ENCODE measurements around the gene MKX. TPM values are rescaled to one million over a fixed set of nuclear protein-coding genes. Genes with fewer than 3 reads are reported as not detected.
A peak's percentile ranks its signal among the peaks of the same experiment; 100 is the strongest.

The MKX gene
- total RNA-seq, 2 donors from 2014 or later = 10.1 to 10.5 TPM

DNA sequence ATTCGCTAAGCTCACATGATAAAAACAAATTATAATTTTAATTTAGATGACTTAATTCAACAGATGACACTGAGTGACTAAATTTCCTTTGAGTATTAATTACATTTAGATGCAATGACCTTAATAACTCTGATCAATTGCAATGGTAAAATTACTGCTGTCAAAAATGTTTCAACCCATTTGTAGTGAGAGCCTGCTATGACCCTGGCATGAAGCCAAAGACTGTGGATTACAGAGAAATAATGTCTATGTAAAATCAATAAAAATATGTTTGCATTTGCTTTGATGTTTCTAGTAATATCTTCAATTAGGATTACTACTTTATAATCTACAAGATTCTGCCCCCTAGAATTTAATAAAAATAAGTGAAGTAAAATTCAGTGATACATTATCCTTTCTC is 15.6 kb downstream of the MKX start:
- H3K27ac ChIP-seq = no peak overlapping the region

DNA sequence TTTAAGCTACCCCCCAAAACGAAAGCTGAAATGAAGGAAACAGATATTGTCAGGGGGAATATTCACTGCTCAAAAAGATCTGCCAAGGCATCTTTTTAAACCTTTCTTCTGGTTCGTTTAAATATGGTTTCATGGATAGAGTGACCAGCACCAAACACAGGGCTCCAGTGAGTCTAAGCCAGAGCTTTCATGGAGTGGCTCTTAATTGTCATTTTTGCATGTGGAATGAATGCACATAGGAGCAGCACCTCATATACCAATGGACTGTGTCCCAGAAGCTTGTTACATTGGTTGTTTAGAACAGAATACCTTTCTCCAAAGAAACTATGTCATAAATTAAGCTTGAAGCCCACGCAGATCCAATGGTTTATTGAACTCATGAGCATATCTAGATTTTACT is 17.3 kb downstream of the MKX start:
- Histone ChIP-seq H3K4me3 (no peak overlapping the region), H3K27me3 (replicated peaks; ENCODE audit: insufficient read depth) (no peaks in the 10 kb centered on the region), H3K9me3 (no peaks in the 10 kb centered on the region), H3K27ac (peak overlapping the region; percentile 4 to 59), H3K36me3 (no peaks in the 10 kb centered on the region), H3K4me1 (replicated peaks) (no peaks in the 10 kb centered on the region)
- 43% methylated on average over 3 of the region's 3 CpGs for WGBS
- DNase-seq (ENCODE audit: low spot score) = no peak
- no peak for TF ChIP-seq POLR2AphosphoS5 (IDR thresholded peaks at IDR 0.05)
- intact Hi-C loops (cut with DNase I) = no loop called here

More for the DNA sequence above, 15.6 kb downstream of the MKX start:
- DNase-seq (ENCODE audit: low spot score) = no peak
- intact Hi-C loops (cut with DNase I) = no loop called here
- TF ChIP-seq POLR2A (IDR thresholded peaks at IDR 0.05) = no peak
- TF ChIP-seq, protein P1, sequence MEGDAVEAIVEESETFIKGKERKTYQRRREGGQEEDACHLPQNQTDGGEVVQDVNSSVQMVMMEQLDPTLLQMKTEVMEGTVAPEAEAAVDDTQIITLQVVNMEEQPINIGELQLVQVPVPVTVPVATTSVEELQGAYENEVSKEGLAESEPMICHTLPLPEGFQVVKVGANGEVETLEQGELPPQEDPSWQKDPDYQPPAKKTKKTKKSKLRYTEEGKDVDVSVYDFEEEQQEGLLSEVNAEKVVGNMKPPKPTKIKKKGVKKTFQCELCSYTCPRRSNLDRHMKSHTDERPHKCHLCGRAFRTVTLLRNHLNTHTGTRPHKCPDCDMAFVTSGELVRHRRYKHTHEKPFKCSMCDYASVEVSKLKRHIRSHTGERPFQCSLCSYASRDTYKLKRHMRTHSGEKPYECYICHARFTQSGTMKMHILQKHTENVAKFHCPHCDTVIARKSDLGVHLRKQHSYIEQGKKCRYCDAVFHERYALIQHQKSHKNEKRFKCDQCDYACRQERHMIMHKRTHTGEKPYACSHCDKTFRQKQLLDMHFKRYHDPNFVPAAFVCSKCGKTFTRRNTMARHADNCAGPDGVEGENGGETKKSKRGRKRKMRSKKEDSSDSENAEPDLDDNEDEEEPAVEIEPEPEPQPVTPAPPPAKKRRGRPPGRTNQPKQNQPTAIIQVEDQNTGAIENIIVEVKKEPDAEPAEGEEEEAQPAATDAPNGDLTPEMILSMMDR (IDR thresholded peaks at IDR 0.05) = no peak
- no peaks in the 10 kb centered on the region for H3K9me3 ChIP-seq
- WGBS = 94% methylated on average over 1 of the region's 1 CpG
- no peaks in the 10 kb centered on the region for H3K4me1 ChIP-seq (replicated peaks)
- H3K4me3 ChIP-seq = no peak overlapping the region
- H3K27me3 ChIP-seq (replicated peaks; ENCODE audit: insufficient read depth) = no peaks in the 10 kb centered on the region
- H3K36me3 ChIP-seq = no peaks in the 10 kb centered on the region

DNA sequence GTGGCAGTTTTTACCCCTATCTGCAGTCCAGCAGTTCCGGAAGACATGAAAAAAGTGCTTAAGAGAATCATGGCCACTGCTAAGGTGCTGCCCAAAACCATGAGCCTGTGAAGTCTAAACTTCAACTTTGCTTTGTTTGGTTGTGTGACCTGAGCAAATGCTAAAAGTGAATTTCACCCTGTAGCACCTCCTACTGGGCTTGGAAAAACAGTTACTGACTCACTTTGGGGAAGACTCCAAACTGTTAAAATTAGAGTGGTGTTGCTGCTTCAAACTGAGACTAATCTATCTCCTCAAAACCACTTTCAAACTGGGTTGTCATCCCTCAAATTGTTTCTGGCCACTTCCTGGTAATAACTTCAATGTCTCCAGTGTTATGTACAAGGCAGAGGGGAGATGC is 21.3 kb downstream of the MKX start:
- DNase-seq (ENCODE audit: low spot score) = no peak
- 66% methylated on average over 1 of the region's 1 CpG for WGBS
- Histone ChIP-seq H3K4me3 (no peak overlapping the region), H3K27me3 (replicated peaks; ENCODE audit: insufficient read depth) (no peaks in the 10 kb centered on the region), H3K27ac (peak overlapping the region in 1 of 2 donors; percentile 59), H3K4me1 (replicated peaks) (no peaks in the 10 kb centered on the region), H3K36me3 (no peaks in the 10 kb centered on the region), H3K9me3 (no peaks in the 10 kb centered on the region)
- no peak for TF ChIP-seq POLR2AphosphoS5 (IDR thresholded peaks at IDR 0.05)
- TF ChIP-seq, protein P1 (IDR thresholded peaks at IDR 0.05) = peak in 1 of 4 experiments; percentile 10
- TF ChIP-seq POLR2A (IDR thresholded peaks at IDR 0.05) = no peak
- intact Hi-C loops (cut with DNase I) = no loop called here

DNA sequence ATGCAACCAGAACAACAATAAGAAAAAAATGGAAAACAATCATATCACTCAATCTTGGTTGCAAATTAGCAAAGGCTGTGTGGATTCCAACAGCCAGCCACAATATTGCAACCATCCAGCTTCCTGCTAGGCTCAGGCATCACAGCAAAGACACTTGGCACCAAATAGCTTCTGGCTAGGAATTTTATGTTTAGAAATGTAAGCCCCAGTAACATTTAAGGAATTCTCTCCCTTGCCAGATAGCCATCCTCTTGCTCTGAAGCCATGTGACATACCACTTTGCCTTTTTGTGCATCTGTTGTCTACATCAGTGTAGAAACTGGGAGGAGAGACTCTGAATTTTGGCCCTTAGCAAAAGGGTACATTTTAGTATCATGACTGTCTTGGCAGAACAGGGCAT is 22.2 kb downstream of the MKX start:
- Histone ChIP-seq H3K27me3 (replicated peaks; ENCODE audit: insufficient read depth) (no peaks in the 10 kb centered on the region), H3K27ac (no peak overlapping the region)
- peak; percentile 44 for TF ChIP-seq POLR2AphosphoS5 (IDR thresholded peaks at IDR 0.05)
- TF ChIP-seq POLR2A (IDR thresholded peaks at IDR 0.05) = no peak
- TF ChIP-seq, protein P1 (IDR thresholded peaks at IDR 0.05) = no peak

DNA sequence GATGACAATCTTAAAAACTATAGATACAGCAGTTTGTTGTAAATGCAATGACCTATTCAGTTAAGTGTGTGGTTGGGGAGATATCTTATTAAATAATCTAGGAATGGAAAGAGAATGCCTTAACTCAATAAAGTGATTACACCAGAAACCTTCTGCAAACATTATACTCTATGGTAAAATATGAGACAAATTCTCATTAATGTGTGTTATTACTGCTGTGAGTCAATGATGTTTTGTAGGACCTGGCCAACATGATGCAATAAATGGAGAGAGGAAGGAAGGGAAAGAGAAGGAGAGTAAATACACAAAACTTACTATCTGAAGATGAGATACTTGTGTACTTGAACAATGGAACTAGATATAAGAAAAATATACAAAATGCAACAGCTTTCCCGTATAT is 25.1 kb downstream of the MKX start:
- Histone ChIP-seq H3K9me3 (no peaks in the 10 kb centered on the region), H3K27ac (no peak overlapping the region), H3K4me1 (replicated peaks) (no peaks in the 10 kb centered on the region), H3K4me3 (no peak overlapping the region), H3K36me3 (no peaks in the 10 kb centered on the region), H3K27me3 (replicated peaks; ENCODE audit: insufficient read depth) (no peaks in the 10 kb centered on the region)
- intact Hi-C loops (cut with DNase I) = no loop called here
- no peak for DNase-seq (ENCODE audit: low spot score)
- TF ChIP-seq, protein P1 (IDR thresholded peaks at IDR 0.05) = no peak
- TF ChIP-seq POLR2A (IDR thresholded peaks at IDR 0.05) = no peak
- no peak for TF ChIP-seq POLR2AphosphoS5 (IDR thresholded peaks at IDR 0.05)
- WGBS = 81% methylated on average over 1 of the region's 1 CpG

More for the DNA sequence above, 22.2 kb downstream of the MKX start:
- no peaks in the 10 kb centered on the region for H3K36me3 ChIP-seq
- intact Hi-C loops (cut with DNase I) = no loop called here
- no peaks in the 10 kb centered on the region for H3K4me1 ChIP-seq (replicated peaks)
- no peak for DNase-seq (ENCODE audit: low spot score)
- no peaks in the 10 kb centered on the region for H3K9me3 ChIP-seq
- no peak overlapping the region for H3K4me3 ChIP-seq
